Measurements from ENCODE around the gene NRL.

Gene NRL

GRCh38 chr14:24147761-24148428, 33.1 kb upstream of the NRL start:
- peak overlapping the region; percentile 92 for H3K4me3 ChIP-seq (ENCODE audit: low read length)
- no peak for TF ChIP-seq ZNF274 (IDR thresholded peaks at IDR 0.05; ENCODE audit: low read depth, low read length)

- TF ChIP-seq ZNF274 (IDR thresholded peaks at IDR 0.05; ENCODE audit: low read depth, low read length): no peak
- peak within 1 kb of the TSS; percentile 96 for H3K4me3 ChIP-seq (ENCODE audit: low read length)
These were observed 32.4 kb upstream of the NRL start, which contains the start of gene RNF31 for GRCh38 chr14:24146978-24147760. Gene RNF31, plus strand, starts transcription at chr14:24147498. Its CDS starts 201 bp downstream, at chr14:24147699.

DNA sequence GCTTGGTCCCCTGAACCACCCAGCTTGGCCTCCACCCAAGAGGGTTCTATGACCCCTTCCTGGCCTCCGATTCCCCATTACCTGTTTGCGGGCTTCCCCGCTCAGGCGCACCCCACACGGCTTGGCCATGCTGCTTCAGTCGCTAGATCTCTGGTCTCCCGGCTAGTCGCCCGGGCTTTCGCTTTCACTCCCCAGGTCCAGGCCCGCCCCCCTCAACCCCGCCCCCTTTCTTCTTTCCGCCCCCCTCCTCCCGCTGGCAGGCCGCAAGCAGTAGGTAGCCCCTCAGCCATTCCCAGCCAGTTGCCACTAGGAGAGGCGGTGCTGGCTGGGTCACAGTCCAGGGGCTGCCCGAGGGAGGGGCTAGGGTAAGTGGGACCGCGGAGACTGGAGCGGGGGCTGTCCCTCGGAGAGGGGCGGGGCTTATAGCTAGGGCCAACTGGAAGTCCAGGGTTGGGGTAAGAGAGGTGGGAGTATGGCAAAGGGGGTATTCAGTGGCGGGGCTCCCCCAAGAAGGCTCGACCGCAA, 31.8 kb upstream of the NRL start, which contains the start of gene PSME2:
TSS of gene PSME2 (minus strand) at position 158 of the 525 bp plus-strand sequence. CDS start at position 129, 29 bp downstream.
- TF ChIP-seq ZNF274 (IDR thresholded peaks at IDR 0.05; ENCODE audit: low read depth, low read length): no peak
- peak within 1 kb of the TSS; percentile 96 for H3K4me3 ChIP-seq (ENCODE audit: low read length)

DNA sequence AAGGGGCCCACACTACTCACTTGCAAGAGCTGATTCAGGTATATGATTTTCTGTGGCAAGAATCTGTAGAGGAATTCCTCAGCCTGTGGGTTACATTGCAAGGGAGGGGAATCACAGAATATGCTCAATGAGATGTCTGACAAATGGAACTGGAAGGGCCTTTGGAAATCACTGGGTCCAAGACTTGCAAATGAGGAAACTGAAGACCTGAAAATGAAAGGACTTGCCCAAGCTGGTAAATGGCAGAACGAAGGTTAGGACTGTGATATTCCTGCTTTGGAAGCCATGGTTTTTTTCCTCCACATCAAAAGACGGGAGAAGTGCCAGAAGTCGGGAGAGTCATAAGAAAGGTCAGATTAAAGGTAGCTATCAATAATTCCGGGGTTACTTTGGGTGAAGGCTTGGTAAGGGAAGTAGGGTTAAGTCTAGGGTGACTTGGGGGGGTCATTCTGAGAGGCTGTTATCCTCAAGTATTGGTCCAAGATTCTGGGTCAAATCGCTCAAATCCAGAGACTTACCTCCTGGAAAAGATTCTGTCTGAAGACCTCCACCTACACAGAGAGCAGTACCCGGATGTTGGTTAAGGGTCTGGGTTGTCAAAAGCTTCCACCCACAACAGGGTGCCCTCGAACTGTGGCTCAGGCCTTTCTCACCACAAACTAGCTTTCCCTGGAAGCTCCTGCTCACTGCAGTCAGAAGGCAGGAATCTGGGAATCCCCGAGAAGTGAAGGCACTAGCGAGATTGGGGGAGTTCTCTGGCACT, 31.1 kb upstream of the NRL start:
- no peak for TF ChIP-seq ZNF274 (IDR thresholded peaks at IDR 0.05; ENCODE audit: low read depth, low read length)
- peak overlapping the region; percentile 96 for H3K4me3 ChIP-seq (ENCODE audit: low read length)

DNA sequence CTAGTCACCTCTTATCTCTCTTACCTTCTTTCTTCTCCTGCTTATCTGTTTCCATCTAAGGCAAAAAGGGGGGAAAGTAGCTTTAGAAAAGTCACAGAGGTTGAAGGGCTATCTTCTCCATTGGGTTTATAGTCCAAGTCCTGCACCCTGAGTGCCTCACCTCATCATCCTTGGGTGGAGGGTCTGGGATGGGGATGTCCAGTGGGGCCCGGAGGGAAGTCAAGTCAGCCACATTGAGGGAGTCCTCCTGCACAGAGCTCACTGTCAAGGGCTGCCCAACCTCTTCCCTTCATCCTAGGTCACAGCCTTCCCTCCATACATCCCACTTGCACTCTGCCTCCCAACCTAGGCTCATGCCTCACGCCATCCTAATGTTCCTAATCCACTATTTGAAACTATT, 30.5 kb upstream of the NRL start:
- no peak for TF ChIP-seq ZNF274 (IDR thresholded peaks at IDR 0.05; ENCODE audit: low read depth, low read length)
- peak overlapping the region; percentile 96 for H3K4me3 ChIP-seq (ENCODE audit: low read length)

GRCh38 chr14:24144451-24144850, 29.7 kb upstream of the NRL start:
- H3K4me3 ChIP-seq (ENCODE audit: low read length): no peak overlapping the region; the same call in 1 of the 2 replicates
- no peak for TF ChIP-seq ZNF274 (IDR thresholded peaks at IDR 0.05; ENCODE audit: low read depth, low read length)

GRCh38 chr14:24143511-24143910, 28.8 kb upstream of the NRL start:
- no peak for TF ChIP-seq ZNF274 (IDR thresholded peaks at IDR 0.05; ENCODE audit: low read depth, low read length)
- H3K4me3 ChIP-seq (ENCODE audit: low read length): no peak overlapping the region

- no peak for TF ChIP-seq ZNF274 (IDR thresholded peaks at IDR 0.05; ENCODE audit: low read depth, low read length)
- peak within 1 kb of the TSS; percentile 93 for H3K4me3 ChIP-seq (ENCODE audit: low read length)
These were observed 26.5 kb upstream of the NRL start, which contains the start of gene EMC9 for GRCh38 chr14:24141097-24141880. Gene EMC9, minus strand, starts transcription at chr14:24141591. Its CDS starts 287 bp downstream, at chr14:24141304.

DNA sequence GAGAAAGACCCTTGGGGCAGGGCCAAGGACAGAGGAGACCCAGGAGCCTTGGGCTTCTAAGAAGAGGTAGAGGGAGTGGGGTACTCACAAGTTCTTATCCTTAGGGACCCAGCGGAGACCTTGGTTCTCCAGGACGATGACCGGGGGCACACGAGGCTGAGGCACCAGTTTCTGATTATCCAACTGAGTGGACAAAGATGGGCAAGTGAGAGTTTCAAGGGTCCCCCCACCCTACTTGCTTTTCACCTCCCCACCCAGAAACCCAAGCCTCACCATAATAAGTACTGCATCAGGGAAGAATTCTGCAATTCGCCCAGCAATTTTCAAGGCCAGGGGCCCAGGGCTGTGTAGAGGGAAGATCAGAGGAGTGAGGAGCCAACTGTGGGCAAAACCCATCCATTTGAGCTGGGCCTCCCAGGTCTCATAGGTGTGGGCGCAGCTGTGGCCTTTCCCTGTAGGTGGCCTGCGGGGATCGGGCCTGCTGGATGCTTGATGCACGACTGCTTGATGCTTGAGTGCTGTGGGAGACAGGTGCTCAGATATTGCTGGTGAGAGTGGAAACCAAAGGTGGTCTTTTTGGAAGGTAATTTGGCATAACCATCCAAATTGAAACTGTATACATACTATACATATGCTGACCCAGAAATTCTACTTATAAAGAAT, 24.7 kb upstream of the NRL start:
- peak overlapping the region; percentile 15; the same call in 1 of the 2 replicates for H3K4me3 ChIP-seq (ENCODE audit: low read length)
- TF ChIP-seq ZNF274 (IDR thresholded peaks at IDR 0.05; ENCODE audit: low read depth, low read length): no peak

GRCh38 chr14:24138396-24139271, 23.9 kb upstream of the NRL start:
- TF ChIP-seq ZNF274 (IDR thresholded peaks at IDR 0.05; ENCODE audit: low read depth, low read length): no peak
- H3K4me3 ChIP-seq (ENCODE audit: low read length): no peak overlapping the region

DNA sequence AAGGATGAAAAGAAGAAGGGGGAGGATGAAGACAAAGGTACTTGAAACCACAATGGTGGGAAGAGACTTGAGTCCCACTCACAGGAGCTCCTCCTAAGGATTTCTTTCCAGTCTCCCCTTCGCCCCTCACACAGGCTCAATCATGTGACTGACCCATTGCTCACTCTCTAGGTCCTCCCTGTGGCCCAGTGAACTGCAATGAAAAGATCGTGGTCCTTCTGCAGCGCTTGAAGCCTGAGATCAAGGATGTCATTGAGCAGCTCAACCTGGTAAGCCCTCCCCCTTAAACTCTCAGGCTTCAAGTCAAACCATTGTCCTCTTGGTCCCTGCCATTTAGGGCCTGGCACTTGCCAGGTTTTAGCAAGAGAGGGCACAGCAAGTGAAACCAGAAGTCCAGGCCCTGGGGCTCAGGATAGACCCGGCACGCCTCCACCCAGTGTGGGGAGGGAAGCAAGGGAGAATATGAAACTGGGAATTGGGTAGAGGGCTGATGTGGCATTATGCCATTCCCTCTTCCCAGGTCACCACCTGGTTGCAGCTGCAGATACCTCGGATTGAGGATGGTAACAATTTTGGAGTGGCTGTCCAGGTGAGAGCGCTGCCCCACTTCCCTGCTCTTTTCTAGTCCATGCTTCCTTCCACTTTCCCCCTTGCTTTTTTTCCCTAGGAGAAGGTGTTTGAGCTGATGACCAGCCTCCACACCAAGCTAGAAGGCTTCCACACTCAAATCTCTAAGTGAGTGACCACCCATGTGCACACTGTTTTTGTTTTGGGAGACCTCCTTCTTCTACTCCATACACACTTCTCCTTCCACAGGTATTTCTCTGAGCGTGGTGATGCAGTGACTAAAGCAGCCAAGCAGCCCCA, 23.0 kb upstream of the NRL start:
- H3K4me3 ChIP-seq (ENCODE audit: low read length): peak overlapping the region; percentile 69; the same call in 1 of the 2 replicates
- no peak for TF ChIP-seq ZNF274 (IDR thresholded peaks at IDR 0.05; ENCODE audit: low read depth, low read length)

Measured in GM08714 (cell line).